ENCODE data around the gene MAN2B1. TPM values are rescaled to one million over a fixed set of nuclear protein-coding genes. Genes with fewer than 3 reads are reported as not detected.

MAN2B1 gene
- total and polyA plus RNA-seq, 2 of the 13 experiments (the other 11 are each of a cell fraction or from before 2014, with no cell fraction given), result 23.6 to 23.8 TPM

DNA sequence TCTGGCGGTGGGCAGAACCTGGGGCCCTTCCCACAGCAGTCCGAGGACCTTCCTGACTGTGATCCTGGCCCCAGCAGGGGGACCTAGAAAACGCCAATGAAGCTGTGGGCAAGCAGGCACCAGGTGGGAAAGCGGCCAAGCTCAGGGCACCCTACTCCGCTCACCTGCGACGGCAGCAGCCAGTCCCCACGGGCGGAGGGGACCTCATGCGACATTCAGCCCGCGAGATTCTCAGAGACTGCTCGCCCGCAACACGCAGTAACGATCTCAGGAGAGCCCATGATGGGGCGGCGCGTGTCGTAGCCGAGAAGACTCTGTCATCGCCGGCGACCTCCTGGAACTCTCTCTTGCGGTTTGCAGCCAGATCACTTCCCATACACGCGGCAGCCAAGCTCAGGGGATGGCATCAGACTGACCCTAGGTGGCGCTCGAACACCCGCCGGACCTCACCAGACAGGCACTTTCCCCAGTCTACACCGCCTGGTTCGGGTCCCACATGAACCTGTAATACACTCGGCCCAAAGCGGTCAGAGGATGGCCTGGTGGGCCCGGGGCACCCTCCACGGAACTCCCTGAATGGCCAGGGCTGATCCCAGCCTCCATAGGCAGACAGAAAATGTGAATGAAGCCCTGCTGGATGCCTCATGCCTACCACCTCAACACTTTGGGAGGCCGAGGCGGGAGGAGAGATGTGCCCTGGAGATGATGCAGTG is 26.5 kb downstream of the MAN2B1 start (continued):
- TF ChIP-seq MAFK (conservative IDR thresholded peaks at IDR 0.05 in 1 of 2, IDR thresholded peaks at IDR 0.05 in 1 of 2; ENCODE audit: low read length in 2 of 2), result no peak
- TF ChIP-seq, protein P1, sequence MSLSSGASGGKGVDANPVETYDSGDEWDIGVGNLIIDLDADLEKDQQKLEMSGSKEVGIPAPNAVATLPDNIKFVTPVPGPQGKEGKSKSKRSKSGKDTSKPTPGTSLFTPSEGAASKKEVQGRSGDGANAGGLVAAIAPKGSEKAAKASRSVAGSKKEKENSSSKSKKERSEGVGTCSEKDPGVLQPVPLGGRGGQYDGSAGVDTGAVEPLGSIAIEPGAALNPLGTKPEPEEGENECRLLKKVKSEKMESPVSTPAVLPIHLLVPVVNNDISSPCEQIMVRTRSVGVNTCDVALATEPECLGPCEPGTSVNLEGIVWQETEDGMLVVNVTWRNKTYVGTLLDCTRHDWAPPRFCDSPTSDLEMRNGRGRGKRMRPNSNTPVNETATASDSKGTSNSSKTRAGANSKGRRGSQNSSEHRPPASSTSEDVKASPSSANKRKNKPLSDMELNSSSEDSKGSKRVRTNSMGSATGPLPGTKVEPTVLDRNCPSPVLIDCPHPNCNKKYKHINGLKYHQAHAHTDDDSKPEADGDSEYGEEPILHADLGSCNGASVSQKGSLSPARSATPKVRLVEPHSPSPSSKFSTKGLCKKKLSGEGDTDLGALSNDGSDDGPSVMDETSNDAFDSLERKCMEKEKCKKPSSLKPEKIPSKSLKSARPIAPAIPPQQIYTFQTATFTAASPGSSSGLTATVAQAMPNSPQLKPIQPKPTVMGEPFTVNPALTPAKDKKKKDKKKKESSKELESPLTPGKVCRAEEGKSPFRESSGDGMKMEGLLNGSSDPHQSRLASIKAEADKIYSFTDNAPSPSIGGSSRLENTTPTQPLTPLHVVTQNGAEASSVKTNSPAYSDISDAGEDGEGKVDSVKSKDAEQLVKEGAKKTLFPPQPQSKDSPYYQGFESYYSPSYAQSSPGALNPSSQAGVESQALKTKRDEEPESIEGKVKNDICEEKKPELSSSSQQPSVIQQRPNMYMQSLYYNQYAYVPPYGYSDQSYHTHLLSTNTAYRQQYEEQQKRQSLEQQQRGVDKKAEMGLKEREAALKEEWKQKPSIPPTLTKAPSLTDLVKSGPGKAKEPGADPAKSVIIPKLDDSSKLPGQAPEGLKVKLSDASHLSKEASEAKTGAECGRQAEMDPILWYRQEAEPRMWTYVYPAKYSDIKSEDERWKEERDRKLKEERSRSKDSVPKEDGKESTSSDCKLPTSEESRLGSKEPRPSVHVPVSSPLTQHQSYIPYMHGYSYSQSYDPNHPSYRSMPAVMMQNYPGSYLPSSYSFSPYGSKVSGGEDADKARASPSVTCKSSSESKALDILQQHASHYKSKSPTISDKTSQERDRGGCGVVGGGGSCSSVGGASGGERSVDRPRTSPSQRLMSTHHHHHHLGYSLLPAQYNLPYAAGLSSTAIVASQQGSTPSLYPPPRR (CRISPR knock-in tag; IDR thresholded peaks at IDR 0.05; ENCODE audit: borderline replicate concordance), result 0 out of 2 replicates have a peak, but pooled peaks have one; percentile 18
- no peak for TF ChIP-seq RNF2 (conservative IDR thresholded peaks at IDR 0.05; ENCODE audit: low read depth)
- TF ChIP-seq PCBP1 (IDR thresholded peaks at IDR 0.05; ENCODE audit: borderline replicate concordance, low read depth, low read length), result no peak
- TF ChIP-seq, protein P2, sequence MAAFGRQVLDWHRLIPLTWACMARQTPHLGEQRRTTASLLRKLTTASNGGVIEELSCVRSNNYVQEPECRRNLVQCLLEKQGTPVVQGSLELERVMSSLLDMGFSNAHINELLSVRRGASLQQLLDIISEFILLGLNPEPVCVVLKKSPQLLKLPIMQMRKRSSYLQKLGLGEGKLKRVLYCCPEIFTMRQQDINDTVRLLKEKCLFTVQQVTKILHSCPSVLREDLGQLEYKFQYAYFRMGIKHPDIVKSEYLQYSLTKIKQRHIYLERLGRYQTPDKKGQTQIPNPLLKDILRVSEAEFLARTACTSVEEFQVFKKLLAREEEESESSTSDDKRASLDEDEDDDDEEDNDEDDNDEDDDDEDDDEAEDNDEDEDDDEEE (CRISPR knock-in tag; IDR thresholded peaks at IDR 0.05), result 0 out of 2 replicates have a peak, but pooled peaks have one; percentile 41
- TF ChIP-seq ZNF136 (CRISPR knock-in tag; IDR thresholded peaks at IDR 0.05; ENCODE audit: low read depth), result no peak
- TF ChIP-seq TOPORS (CRISPR knock-in tag; IDR thresholded peaks at IDR 0.05), result no peak
- TF ChIP-seq, protein P3, sequence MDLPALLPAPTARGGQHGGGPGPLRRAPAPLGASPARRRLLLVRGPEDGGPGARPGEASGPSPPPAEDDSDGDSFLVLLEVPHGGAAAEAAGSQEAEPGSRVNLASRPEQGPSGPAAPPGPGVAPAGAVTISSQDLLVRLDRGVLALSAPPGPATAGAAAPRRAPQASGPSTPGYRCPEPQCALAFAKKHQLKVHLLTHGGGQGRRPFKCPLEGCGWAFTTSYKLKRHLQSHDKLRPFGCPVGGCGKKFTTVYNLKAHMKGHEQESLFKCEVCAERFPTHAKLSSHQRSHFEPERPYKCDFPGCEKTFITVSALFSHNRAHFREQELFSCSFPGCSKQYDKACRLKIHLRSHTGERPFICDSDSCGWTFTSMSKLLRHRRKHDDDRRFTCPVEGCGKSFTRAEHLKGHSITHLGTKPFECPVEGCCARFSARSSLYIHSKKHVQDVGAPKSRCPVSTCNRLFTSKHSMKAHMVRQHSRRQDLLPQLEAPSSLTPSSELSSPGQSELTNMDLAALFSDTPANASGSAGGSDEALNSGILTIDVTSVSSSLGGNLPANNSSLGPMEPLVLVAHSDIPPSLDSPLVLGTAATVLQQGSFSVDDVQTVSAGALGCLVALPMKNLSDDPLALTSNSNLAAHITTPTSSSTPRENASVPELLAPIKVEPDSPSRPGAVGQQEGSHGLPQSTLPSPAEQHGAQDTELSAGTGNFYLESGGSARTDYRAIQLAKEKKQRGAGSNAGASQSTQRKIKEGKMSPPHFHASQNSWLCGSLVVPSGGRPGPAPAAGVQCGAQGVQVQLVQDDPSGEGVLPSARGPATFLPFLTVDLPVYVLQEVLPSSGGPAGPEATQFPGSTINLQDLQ (CRISPR knock-in tag; IDR thresholded peaks at IDR 0.05), result no peak
- TF ChIP-seq ZNF598 (CRISPR knock-in tag; IDR thresholded peaks at IDR 0.05; ENCODE audit: borderline replicate concordance), result 0 out of 2 replicates have a peak, but pooled peaks have one; percentile 77
- no peak; the same call in 1 of the 2 replicates for TF ChIP-seq SAP130 (CRISPR knock-in tag; IDR thresholded peaks at IDR 0.05; ENCODE audit: low read depth)
- TF ChIP-seq LCORL (IDR thresholded peaks at IDR 0.05), result no peak
- no peak for TF ChIP-seq LCORL (CRISPR knock-in tag; IDR thresholded peaks at IDR 0.05)
- no peak for TF ChIP-seq ZSCAN22 (CRISPR knock-in tag; IDR thresholded peaks at IDR 0.05)
- no peak for TF ChIP-seq ZNF138 (CRISPR knock-in tag; IDR thresholded peaks at IDR 0.05; ENCODE audit: low read depth)
- TF ChIP-seq ZNF234 (CRISPR knock-in tag; conservative IDR thresholded peaks at IDR 0.05), result no peak
- TF ChIP-seq, protein P4, sequence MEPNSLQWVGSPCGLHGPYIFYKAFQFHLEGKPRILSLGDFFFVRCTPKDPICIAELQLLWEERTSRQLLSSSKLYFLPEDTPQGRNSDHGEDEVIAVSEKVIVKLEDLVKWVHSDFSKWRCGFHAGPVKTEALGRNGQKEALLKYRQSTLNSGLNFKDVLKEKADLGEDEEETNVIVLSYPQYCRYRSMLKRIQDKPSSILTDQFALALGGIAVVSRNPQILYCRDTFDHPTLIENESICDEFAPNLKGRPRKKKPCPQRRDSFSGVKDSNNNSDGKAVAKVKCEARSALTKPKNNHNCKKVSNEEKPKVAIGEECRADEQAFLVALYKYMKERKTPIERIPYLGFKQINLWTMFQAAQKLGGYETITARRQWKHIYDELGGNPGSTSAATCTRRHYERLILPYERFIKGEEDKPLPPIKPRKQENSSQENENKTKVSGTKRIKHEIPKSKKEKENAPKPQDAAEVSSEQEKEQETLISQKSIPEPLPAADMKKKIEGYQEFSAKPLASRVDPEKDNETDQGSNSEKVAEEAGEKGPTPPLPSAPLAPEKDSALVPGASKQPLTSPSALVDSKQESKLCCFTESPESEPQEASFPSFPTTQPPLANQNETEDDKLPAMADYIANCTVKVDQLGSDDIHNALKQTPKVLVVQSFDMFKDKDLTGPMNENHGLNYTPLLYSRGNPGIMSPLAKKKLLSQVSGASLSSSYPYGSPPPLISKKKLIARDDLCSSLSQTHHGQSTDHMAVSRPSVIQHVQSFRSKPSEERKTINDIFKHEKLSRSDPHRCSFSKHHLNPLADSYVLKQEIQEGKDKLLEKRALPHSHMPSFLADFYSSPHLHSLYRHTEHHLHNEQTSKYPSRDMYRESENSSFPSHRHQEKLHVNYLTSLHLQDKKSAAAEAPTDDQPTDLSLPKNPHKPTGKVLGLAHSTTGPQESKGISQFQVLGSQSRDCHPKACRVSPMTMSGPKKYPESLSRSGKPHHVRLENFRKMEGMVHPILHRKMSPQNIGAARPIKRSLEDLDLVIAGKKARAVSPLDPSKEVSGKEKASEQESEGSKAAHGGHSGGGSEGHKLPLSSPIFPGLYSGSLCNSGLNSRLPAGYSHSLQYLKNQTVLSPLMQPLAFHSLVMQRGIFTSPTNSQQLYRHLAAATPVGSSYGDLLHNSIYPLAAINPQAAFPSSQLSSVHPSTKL (CRISPR knock-in tag; IDR thresholded peaks at IDR 0.05), result peak; percentile 11; the same call in 1 of the 2 replicates
- no peak for TF ChIP-seq KMT2A (CRISPR knock-in tag; IDR thresholded peaks at IDR 0.05)

All from HepG2 (cell line).